ENCODE results near the gene GLI3. TPM values are rescaled to one million over a fixed set of nuclear protein-coding genes. Genes with fewer than 3 reads are reported as not detected.

Gene GLI3
- total RNA-seq, 2 experiments from 2014 or later = 0.28 to 0.36 TPM

DNA sequence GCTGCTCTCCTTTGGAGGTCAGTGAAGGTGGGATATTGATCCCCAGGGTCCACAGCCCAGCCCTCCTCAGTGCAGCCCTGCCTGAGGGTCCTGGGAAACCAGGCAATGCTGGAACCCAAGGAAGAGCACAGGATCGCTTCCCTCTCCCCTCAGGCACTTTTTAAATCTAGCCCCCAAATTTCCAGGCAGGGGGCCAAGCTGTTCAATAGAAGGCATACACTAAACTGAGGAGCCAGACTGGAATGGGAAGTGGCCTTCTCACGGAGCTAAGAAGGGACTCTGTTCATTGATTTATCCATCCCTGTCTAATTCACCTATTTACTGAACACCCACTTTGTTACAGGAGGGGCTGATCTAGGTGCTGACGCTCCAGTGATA, 60.3 kb downstream of the GLI3 start:
- Mint-ChIP-seq H3K27me3 (no peaks in the 10 kb centered on the region), H3K4me1 (ENCODE audit: low read depth) (no peaks in the 10 kb centered on the region), H3K9me3 (no peaks in the 10 kb centered on the region), H3K4me3 (no peak overlapping the region), H3K27ac (no peak overlapping the region), H3K36me3 (ENCODE audit: low read depth) (no peaks in the 10 kb centered on the region)
- H3K4me3 ChIP-seq (ENCODE audit: low read length) = no peak overlapping the region
- intact Hi-C loops (cut with DNase I, micrococcal nuclease) = no loop called here
- CTCF ChIA-PET = no interaction called here
- no peak overlapping the region for H3K27ac ChIP-seq (ENCODE audit: low read depth in 1 of 2, low read length in 2 of 2)
- ATAC-seq (ENCODE audit: poor library complexity) (no peak), DNase-seq (no peak)
- POLR2A ChIA-PET = no interaction called here
- no peaks in the 10 kb centered on the region for H3K4me1 ChIP-seq (ENCODE audit: insufficient read depth, low read length)
- H3K27me3 ChIP-seq (ENCODE audit: control insufficient read depth in 1 of 2, insufficient read depth in 2 of 2, low read length in 2 of 2) = no peaks in the 10 kb centered on the region
- no peaks in the 10 kb centered on the region for H3K36me3 ChIP-seq (ENCODE audit: insufficient read depth, low read length)
- no peaks in the 10 kb centered on the region for H3K9me3 ChIP-seq (ENCODE audit: control insufficient read depth in 1 of 2, insufficient read depth in 1 of 2, low read length in 2 of 2)
- TF ChIP-seq, protein P1, sequence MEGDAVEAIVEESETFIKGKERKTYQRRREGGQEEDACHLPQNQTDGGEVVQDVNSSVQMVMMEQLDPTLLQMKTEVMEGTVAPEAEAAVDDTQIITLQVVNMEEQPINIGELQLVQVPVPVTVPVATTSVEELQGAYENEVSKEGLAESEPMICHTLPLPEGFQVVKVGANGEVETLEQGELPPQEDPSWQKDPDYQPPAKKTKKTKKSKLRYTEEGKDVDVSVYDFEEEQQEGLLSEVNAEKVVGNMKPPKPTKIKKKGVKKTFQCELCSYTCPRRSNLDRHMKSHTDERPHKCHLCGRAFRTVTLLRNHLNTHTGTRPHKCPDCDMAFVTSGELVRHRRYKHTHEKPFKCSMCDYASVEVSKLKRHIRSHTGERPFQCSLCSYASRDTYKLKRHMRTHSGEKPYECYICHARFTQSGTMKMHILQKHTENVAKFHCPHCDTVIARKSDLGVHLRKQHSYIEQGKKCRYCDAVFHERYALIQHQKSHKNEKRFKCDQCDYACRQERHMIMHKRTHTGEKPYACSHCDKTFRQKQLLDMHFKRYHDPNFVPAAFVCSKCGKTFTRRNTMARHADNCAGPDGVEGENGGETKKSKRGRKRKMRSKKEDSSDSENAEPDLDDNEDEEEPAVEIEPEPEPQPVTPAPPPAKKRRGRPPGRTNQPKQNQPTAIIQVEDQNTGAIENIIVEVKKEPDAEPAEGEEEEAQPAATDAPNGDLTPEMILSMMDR (IDR thresholded peaks at IDR 0.05) = no peak

DNA sequence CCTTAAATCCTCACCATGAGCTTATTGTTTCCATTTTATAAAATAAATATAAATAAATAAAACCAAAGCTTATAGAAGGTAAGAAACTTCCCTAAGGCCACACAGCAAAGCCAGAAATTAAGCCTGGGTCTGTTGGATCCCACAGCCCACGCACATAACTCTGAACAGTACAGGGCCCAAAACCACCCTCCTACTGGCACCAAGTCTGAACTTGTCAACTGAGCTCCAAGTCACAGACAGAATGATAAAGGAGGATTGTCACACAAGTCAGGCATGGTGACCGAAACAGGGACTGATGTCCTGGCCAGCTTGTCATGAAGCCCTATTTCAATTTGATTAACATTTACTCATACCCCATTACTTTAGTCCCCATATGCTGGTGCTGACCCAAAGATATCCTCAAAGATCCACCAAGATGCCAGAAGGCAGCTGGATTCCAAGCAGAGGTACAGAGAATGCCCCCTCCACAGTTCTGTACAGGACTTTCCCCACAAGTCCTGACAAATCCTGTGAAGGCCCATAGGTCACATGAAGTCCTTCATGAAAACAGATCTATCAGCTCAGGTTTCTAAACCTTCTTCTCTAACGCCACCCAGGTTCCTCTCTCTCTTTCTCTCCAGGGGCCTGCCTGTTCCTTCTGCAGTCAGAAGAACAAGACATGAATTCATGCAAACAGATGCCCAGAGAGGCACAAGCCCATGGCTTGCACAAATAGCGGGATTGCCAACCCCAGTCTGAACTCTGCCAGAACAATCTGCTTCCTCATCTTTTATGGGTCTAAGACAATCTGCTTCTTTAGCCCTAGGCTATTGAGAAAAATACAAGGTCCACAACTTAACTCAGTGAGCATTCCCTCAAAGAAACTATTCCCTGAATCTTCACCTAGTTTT, 60.9 kb downstream of the GLI3 start:
- Histone ChIP-seq H3K27ac (ENCODE audit: low read depth in 1 of 2, low read length in 2 of 2) (no peak overlapping the region), H3K36me3 (ENCODE audit: insufficient read depth, low read length) (no peaks in the 10 kb centered on the region), H3K4me3 (ENCODE audit: low read length) (no peak overlapping the region), H3K27me3 (ENCODE audit: control insufficient read depth in 1 of 2, insufficient read depth in 2 of 2, low read length in 2 of 2) (no peaks in the 10 kb centered on the region), H3K9me3 (ENCODE audit: control insufficient read depth in 1 of 2, insufficient read depth in 1 of 2, low read length in 2 of 2) (no peaks in the 10 kb centered on the region), H3K4me1 (ENCODE audit: insufficient read depth, low read length) (no peaks in the 10 kb centered on the region)
- ChIA-PET CTCF (no interaction called here), POLR2A (no interaction called here)
- intact Hi-C loops (cut with DNase I, micrococcal nuclease) = no loop called here
- H3K27ac Mint-ChIP-seq = no peak overlapping the region
- TF ChIP-seq, protein P1 (IDR thresholded peaks at IDR 0.05) = no peak
- H3K27me3 Mint-ChIP-seq = no peaks in the 10 kb centered on the region
- no peak overlapping the region for H3K4me3 Mint-ChIP-seq
- no peaks in the 10 kb centered on the region for H3K9me3 Mint-ChIP-seq
- H3K36me3 Mint-ChIP-seq (ENCODE audit: low read depth) = no peaks in the 10 kb centered on the region
- no peak for ATAC-seq (ENCODE audit: poor library complexity)
- H3K4me1 Mint-ChIP-seq (ENCODE audit: low read depth) = no peaks in the 10 kb centered on the region
- no peak for DNase-seq

DNA sequence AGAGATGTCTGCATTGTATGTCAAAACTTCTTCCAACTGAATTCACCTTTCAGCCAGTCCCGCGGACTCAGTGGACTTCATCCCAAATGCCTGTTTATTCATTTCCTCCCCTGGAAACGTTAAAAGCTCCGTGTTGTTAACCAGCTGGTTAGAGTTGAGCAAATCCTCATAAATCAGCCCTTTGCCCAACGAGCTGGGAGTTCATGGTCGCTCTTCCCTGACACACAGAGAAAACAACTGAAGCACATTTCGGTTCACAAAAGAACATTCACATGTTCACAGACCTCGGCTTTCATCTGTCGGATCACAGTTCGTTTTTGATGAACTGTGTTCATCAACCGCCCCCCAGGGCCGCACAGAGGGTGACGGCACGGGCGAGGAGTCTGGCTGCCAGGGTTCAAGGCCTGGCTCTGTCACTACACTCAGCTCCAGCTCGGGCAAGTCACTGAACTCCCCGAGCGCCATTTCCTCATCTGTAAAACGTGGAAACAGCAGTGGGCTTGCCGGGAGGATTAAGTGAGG, 62.6 kb downstream of the GLI3 start:
- TF ChIP-seq, protein P1 (IDR thresholded peaks at IDR 0.05) = no peak
- POLR2A ChIA-PET = no interaction called here
- Histone ChIP-seq H3K36me3 (ENCODE audit: insufficient read depth, low read length) (no peaks in the 10 kb centered on the region), H3K27me3 (ENCODE audit: control insufficient read depth in 1 of 2, insufficient read depth in 2 of 2, low read length in 2 of 2) (no peaks in the 10 kb centered on the region), H3K27ac (ENCODE audit: low read depth in 1 of 2, low read length in 2 of 2) (no peak overlapping the region), H3K4me1 (ENCODE audit: insufficient read depth, low read length) (no peaks in the 10 kb centered on the region), H3K9me3 (ENCODE audit: control insufficient read depth in 1 of 2, insufficient read depth in 1 of 2, low read length in 2 of 2) (no peaks in the 10 kb centered on the region), H3K4me3 (ENCODE audit: low read length) (no peak overlapping the region)
- DNase-seq = no peak
- Mint-ChIP-seq H3K36me3 (ENCODE audit: low read depth) (no peaks in the 10 kb centered on the region), H3K4me1 (ENCODE audit: low read depth) (no peaks in the 10 kb centered on the region), H3K27ac (no peak overlapping the region), H3K9me3 (no peaks in the 10 kb centered on the region), H3K4me3 (no peak overlapping the region), H3K27me3 (no peaks in the 10 kb centered on the region)
- no peak for ATAC-seq (ENCODE audit: poor library complexity)
- CTCF ChIA-PET = no interaction called here
- intact Hi-C loops (cut with DNase I, micrococcal nuclease) = no loop called here
